B cell (primary cell): ENCODE data around the gene BID. TPM values are rescaled to one million over a fixed set of nuclear protein-coding genes. Genes with fewer than 3 reads are reported as not detected.

Experiments used
- ATAC-seq: fragments of 200-7000 bp; cut with Tn5 transposase; one replicate; pipeline ENCODE4 v1.10.0; 2021; ENCODE audit warnings: low read depth, mild to moderate bottlenecking, moderate number of reproducible peaks, moderate library complexity
- CTCF ChIA-PET: fragments of 350-600 bp; sonication (Branson Sonifier 250); formaldehyde crosslinking; loops from one replicate; lab custom pipeline; 2021; ENCODE audit warnings: antibody characterized with exemption, inconsistent platforms; lab: Charles Lee
- POLR2A ChIA-PET: fragments of 350-600 bp; sonication (Branson Sonifier 250); formaldehyde crosslinking; loops from one replicate; lab custom pipeline; 2021; ENCODE audit warnings: antibody characterized with exemption; lab: Charles Lee
- DNase-seq: peaks from one replicate; pipeline ENCODE4 v3.0.0; 2013
- H2AFZ ChIP-seq: 2 replicates; pipeline ENCODE4 v1.6.1; 2012; ENCODE audit warnings: mild to moderate bottlenecking, low read depth, low read length; ENCODE audit not compliant: insufficient read depth, poor library complexity, severe bottlenecking
- H3K27ac ChIP-seq, 2 donors: 1 replicate in 1 of 2; 2 replicates in 1 of 2; pipeline ENCODE4 v1.5.1; 2012 to 2013; ENCODE audit warnings: low read length in 2 of 2, mild to moderate bottlenecking in 2 of 2, moderate library complexity in 1 of 2
- H3K27me3 ChIP-seq, 4 experiments: fragments of 200-600 bp in 1 of 4; sonication (generic) in 1 of 4; replicated peaks in 1 of 4; 1 replicate in 2 of 4; 2 replicates in 2 of 4; pipeline versions ENCODE4 v1.6.1 to v1.7.0; 2013 to 2016; ENCODE audit warnings: low read length in 3 of 4, mild to moderate bottlenecking in 2 of 4, mixed read lengths in 1 of 4, moderate library complexity in 1 of 4; ENCODE audit not compliant: insufficient read depth in 4 of 4, control insufficient read depth in 3 of 4; ENCODE audit errors: control extremely low read depth in 1 of 4
- H3K36me3 ChIP-seq, 2 experiments: replicated peaks in 1 of 2; 1 replicate in 1 of 2; 2 replicates in 1 of 2; pipeline versions ENCODE4 v1.6.1 to v1.7.1; 2013; ENCODE audit warnings: low read length in 1 of 2; ENCODE audit not compliant: insufficient read depth in 2 of 2, control insufficient read depth in 1 of 2; ENCODE audit errors: control extremely low read depth in 1 of 2, extremely low read depth in 1 of 2
- H3K4me1 ChIP-seq, 2 donors: fragments of 200-600 bp in 1 of 2; sonication (generic) in 1 of 2; 1 replicate in 1 of 2; 2 replicates in 1 of 2; pipeline versions ENCODE4 v1.5.1 to v1.6.1; 2013 to 2017; ENCODE audit warnings: low read length in 2 of 2; ENCODE audit not compliant: control insufficient read depth in 2 of 2, insufficient read depth in 2 of 2
- H3K4me2 ChIP-seq: replicated peaks from 2 replicates; pipeline ENCODE3; 2012; ENCODE audit warnings: mild to moderate bottlenecking, low read depth, low read length; ENCODE audit not compliant: poor library complexity, severe bottlenecking
- H3K4me3 ChIP-seq, 5 experiments: fragments of 200-600 bp in 1 of 5; sonication (generic) in 1 of 5; 1 replicate in 3 of 5; 2 replicates in 2 of 5; pipeline versions ENCODE4 v1.5.1 to v1.7.0; 2011 to 2016; ENCODE audit warnings: low read length in 4 of 5, mild to moderate bottlenecking in 4 of 5, low read depth in 2 of 5, control low read depth in 1 of 5, moderate library complexity in 1 of 5; ENCODE audit not compliant: insufficient read depth in 1 of 5; ENCODE audit errors: control extremely low read depth in 1 of 5, extremely low read depth in 1 of 5
- H3K79me2 ChIP-seq: fragments of 200-600 bp; sonication (generic); one replicate; pipeline ENCODE4 v1.6.0; 2016; ENCODE audit warnings: low read length; ENCODE audit not compliant: control insufficient read depth, insufficient read depth
- H3K9ac ChIP-seq: fragments of 200-600 bp; sonication (generic); 2 replicates; pipeline ENCODE4 v1.6.1; 2017; ENCODE audit warnings: mild to moderate bottlenecking, low read length, moderate library complexity
- H3K9me3 ChIP-seq, 3 donors: one replicate each; pipeline versions ENCODE4 v1.6.1 to v1.7.1; 2013; ENCODE audit warnings: low read length in 2 of 3; ENCODE audit not compliant: control insufficient read depth in 2 of 3, insufficient read depth in 1 of 3; ENCODE audit errors: control extremely low read depth in 1 of 3
- H4K20me1 ChIP-seq: 2 replicates; pipeline ENCODE4 v1.6.0; 2012; ENCODE audit warnings: mild to moderate bottlenecking, low read length; ENCODE audit not compliant: insufficient read depth, control insufficient read depth, poor library complexity, severe bottlenecking
- H3K27ac Mint-ChIP-seq: one replicate; pipeline ENCODE4 v1.8.0; 2021; ENCODE audit warnings: mixed read lengths
- H3K27me3 Mint-ChIP-seq: one replicate; pipeline ENCODE4 v1.8.0; 2021; ENCODE audit warnings: mixed read lengths
- H3K4me1 Mint-ChIP-seq: one replicate; pipeline ENCODE4 v1.8.0; 2021; ENCODE audit warnings: mixed read lengths
- H3K4me3 Mint-ChIP-seq: one replicate; pipeline ENCODE4 v1.8.0; 2021; ENCODE audit warnings: mixed read lengths
- H3K9me3 Mint-ChIP-seq: one replicate; pipeline ENCODE4 v1.8.0; 2022; ENCODE audit warnings: mixed read lengths; ENCODE audit not compliant: insufficient read depth
- CTCF ChIP-seq: fragments of 200-600 bp; IDR thresholded peaks from one replicate; pipeline ENCODE4 v1.8.0; 2022; ENCODE audit warnings: antibody characterized with exemption, mild to moderate bottlenecking
- EZH2 ChIP-seq: IDR thresholded peaks from 2 replicates; pipeline ENCODE4 v1.6.1; 2012; ENCODE audit warnings: borderline replicate concordance, low read depth, mild to moderate bottlenecking, moderate library complexity, low read length; ENCODE audit not compliant: insufficient read depth, poor library complexity, severe bottlenecking
- WGBS: methylation state at CpG from one replicate; pipeline ENCODE4 v1.1.5; 2013; ENCODE audit warnings: missing lambda C conversion rate; ENCODE audit not compliant: insufficient coverage; 5-methylcytosine and 5-hydroxymethylcytosine counted together
- intact Hi-C: fragments of 100-400 bp; cut with micrococcal nuclease; formaldehyde crosslinking; loops from one replicate; pipeline ENCODE4 v1.10.0; 2022
- polyA plus RNA-seq: library from polyadenylated mRNA; depleted of rRNA; stranded (reverse); fragments of >200 nt; gene quantifications from 2 replicates; pipeline ENCODE4 v1.2.3, GENCODE V29; 2012
- total RNA-seq, 2 donors: library from RNA; stranded (reverse); fragments of 120-200 nt in 1 of 2; gene quantifications; 1 replicate in 1 of 2; 2 replicates in 1 of 2; pipeline versions ENCODE4 v1.2.3 to v1.2.4, GENCODE V29; 2013 to 2022

BID gene
- total and polyA plus RNA-seq, 2 donors (not counting 1 experiment from before 2014, with no cell fraction given), result 17.5 to 23.3 TPM

- CTCF ChIA-PET, result interaction anchor here (1.6 to 4.2 kb wide), 8 partner anchors 10 to 279 kb away, joined by 4 to 31 read pairs (median 8); no protein-coding TSS in a partner anchor
- H3K9ac ChIP-seq, result no peak overlapping the region
These were observed 22.4 kb upstream of the BID start for GRCh38 chr22:17796695-17797094.

More at GRCh38 chr22:17796695-17797094, 22.4 kb upstream of the BID start:
- DNase-seq, result no peak
- peaks cover 69% of the 10 kb centered on the region for H3K4me1 Mint-ChIP-seq
- no peaks in the 10 kb centered on the region for H3K27me3 Mint-ChIP-seq
- H4K20me1 ChIP-seq, result peaks cover 9% of the 10 kb centered on the region
- H3K4me2 ChIP-seq, result peak overlapping the region; percentile 61
- H3K27ac Mint-ChIP-seq, result peak overlapping the region; percentile 92
- H3K27me3 ChIP-seq, result no peaks in the 10 kb centered on the region
- POLR2A ChIA-PET, result interaction anchor here (0.5 to 1.5 kb wide), 2 partner anchors 15 to 154 kb away, joined by 3 to 5 read pairs; no protein-coding TSS in a partner anchor
- WGBS, result 80% methylated on average over 4 of the region's 5 CpGs
- H3K9me3 Mint-ChIP-seq, result no peaks in the 10 kb centered on the region
- intact Hi-C loops, result loop anchor here (1.0 to 5.0 kb wide), 3 partner anchors 34 to 239 kb away; no protein-coding TSS in a partner anchor
- H3K36me3 ChIP-seq, result peaks cover 0 to 29% of the 10 kb centered on the region in 2 experiments
- peak overlapping the region; percentile 72 for H3K4me3 Mint-ChIP-seq
- no peak for ATAC-seq
- no peaks in the 10 kb centered on the region for H3K9me3 ChIP-seq
- no peak overlapping the region for H2AFZ ChIP-seq
- peaks cover 28% of the 10 kb centered on the region for H3K79me2 ChIP-seq
- H3K4me1 ChIP-seq, result peaks cover 56 to 73% of the 10 kb centered on the region in 2 donors
- TF ChIP-seq EZH2 (no peak), CTCF (no peak)
- H3K27ac ChIP-seq, result peak overlapping the region; percentile 76 to 84
- H3K4me3 ChIP-seq, result no peak overlapping the region
